ENCODE data around the gene SLK.

SLK gene

DNA sequence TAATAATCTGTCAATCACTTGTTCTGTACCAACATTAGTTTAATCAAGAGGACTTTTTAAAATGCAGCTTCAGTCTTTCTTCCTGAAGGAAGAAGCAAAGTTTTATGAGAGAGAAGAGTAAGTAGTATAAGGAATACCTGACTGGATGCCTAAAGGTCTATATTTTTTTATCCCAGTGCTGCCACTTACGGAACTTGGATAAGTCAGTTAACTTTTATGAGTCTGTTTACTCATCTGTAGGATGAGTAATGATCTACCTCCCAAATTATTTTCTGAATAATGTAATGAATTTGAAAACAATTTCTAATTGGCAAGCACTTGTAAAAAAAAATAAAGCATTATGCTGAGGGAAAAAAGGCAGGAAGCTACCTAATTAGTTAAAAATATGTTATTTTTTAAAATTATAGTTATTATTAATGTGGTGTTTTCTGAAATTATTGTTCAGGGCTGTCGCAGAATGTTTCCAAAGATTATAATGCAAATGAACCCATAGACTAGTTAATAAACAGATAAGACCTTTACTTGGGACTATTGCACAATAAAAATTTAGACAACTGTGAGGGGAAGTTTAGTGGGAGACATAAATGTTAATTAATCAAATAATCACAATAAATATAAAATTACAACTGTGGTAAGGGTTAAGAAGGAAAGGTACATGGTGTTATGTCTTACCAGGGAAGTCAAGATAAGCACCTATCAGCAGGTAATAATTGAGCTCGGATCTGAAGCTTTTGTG is 24.6 kb downstream of the SLK start:
- DNase-seq = no peak

- no peak for DNase-seq
Observed at GRCh38 chr10:103995134-103995533, 28.2 kb downstream of the SLK start.

DNA sequence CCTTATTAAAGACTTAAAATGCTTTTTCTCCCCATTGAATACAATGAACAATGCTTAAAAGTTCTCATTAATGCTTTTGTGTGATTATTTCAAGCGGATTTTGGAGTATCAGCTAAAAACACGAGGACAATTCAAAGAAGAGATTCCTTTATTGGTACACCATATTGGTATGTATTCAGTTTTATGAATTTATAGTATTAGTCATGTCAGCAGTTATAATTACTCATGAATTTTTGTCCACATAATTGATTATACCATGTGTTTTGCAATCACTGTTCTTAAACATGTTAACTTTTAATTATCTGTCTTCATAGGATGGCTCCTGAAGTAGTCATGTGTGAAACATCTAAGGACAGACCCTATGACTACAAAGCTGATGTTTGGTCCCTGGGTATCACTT is 31.9 kb downstream of the SLK start:
- no peak for DNase-seq

GRCh38 chr10:104002911-104003310 is 36.0 kb downstream of the SLK start:
- DNase-seq = no peak

- no peak for DNase-seq
Observed at GRCh38 chr10:104005172-104005863, 38.4 kb downstream of the SLK start.

DNA sequence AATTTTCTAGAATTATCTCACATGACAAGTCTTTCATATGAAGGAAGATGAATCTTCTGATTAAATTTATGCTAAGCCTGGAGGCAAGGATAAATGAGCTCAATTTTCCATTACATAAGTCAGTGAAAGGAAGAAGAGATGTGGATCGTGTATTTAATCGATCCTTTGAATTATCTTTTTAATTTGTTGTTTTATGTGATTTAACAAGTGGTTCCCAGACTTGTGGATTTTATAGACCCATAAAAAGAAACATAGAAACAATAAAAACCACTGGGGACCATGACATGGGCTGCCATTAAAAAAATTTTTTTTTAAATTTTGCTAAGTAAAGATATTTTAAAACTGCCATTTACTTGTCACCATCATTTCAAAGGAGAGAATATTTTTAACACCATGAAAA is 45.0 kb downstream of the SLK start:
- DNase-seq = no peak

GRCh38 chr10:104013489-104013888 is 46.5 kb downstream of the SLK start:
- no peak for DNase-seq

- no peak for DNase-seq
Observed at GRCh38 chr10:104014176-104014575, 47.2 kb downstream of the SLK start.

DNA sequence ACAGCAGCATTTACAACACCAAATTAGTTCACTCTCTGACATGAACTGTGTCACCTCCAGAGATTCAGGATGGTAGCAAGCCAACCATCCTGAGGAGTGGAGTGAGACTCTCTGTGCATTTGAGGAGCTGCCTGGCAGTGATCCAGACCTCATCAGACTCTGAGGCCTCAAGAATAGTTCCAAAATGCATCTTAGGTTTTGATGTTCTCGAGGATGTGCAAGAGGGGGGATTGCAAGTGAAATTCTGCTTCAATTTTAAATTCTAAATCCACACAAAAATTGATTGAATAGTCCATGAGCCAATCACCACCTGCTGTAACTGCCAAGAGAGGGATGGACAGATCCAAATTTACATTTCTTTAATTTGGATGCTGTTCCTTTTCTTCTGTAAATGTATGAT is 49.7 kb downstream of the SLK start:
- no peak for DNase-seq

DNA sequence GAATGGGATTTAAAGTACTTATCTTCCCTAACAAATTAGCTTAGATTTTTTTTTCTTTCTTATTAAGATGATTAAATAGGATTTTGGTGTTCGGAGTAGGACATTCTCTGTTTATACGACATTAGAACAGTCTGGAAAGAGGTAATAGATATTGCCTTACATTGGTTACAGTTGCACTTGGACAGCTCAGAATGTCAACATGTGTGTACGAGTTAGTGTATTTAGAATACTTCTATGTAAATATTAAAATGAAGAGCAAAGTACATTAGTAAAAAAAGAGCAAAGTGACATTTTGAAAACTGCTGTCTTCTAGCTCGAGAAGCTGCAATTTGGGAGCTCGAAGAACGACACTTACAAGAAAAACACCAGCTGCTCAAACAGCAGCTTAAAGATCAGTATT is 51.5 kb downstream of the SLK start:
- DNase-seq = no peak

DNA sequence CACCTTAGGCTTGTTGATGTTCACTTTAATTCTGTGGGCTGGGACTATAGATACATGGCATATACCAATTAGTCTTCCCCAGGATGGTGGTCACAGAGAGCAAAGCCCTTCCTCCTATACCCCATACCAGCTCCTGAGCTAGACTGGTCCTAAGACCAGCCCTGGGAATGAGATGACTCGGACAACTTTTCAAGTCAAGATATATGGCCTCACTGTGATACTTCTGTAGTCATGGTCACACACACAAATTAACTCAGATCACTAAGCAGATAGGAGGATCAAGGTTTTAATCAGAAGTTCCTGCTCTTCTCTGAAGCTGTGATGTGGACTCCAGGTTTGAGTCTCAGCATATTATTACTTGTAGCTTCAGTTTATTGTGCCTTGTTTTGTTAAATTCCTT is 53.1 kb downstream of the SLK start:
- DNase-seq = no peak

DNA sequence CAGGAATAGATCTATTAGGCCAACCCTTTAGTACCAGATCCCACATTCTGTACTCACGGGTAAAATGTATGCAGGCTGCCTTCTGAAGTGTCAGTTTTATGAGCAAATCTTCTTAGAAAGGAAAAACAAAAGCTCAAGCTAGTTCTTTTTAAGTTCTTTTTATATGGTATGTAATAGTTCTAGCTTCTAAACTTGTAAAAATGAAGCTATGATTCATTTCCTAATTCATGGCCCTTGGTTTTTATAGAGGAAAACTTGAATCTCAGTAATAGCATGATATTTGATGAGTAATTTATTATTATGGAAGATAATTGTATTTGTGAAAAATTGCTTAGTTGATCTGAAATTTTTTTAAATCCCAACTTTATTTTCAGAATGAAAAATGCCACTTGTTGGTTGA is 54.3 kb downstream of the SLK start:
- no peak for DNase-seq

DNA sequence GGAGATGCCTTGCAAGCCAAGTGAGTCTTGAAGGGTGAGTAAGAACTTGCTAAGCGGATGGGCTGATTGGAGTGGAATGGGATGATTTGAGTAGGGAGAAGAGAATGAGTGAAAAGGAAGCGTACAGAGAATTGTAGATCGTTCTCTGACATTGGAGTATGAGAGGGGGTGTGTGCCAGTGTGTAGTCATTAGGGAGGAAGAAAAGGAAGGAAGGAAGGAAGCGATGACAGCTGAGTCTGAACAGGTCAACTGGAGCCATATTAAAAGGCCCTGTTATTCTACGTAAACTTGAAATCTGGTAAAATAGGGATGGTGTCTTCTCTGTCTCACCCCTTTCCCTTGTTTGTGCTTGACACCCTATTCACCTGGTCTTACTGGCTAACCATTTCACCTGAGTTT is 55.1 kb downstream of the SLK start:
- no peak for DNase-seq

- no peak for DNase-seq
Observed at GRCh38 chr10:104025524-104025923, 58.6 kb downstream of the SLK start.

DNA sequence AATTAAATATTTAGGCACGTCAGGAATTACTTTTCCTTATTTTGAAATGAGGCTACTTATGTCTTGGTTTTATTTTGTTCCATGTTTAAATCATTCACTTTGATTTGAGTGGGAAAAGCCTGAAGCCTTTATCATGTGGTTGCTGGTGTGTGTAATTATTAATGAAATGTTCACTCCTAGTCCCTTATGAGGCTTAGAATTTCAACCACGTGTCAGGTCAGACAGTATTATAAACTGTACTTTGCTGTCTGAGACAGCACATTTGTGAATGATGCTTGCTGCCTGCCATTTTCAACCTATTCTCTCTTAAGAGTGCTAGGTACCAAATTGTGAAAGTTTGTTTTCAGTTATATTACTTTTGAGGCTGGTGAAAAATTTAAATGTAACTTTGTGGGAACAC is 59.8 kb downstream of the SLK start:
- DNase-seq = no peak

- no peak for DNase-seq
Observed at GRCh38 chr10:104028146-104028545, 61.2 kb downstream of the SLK start.

DNA sequence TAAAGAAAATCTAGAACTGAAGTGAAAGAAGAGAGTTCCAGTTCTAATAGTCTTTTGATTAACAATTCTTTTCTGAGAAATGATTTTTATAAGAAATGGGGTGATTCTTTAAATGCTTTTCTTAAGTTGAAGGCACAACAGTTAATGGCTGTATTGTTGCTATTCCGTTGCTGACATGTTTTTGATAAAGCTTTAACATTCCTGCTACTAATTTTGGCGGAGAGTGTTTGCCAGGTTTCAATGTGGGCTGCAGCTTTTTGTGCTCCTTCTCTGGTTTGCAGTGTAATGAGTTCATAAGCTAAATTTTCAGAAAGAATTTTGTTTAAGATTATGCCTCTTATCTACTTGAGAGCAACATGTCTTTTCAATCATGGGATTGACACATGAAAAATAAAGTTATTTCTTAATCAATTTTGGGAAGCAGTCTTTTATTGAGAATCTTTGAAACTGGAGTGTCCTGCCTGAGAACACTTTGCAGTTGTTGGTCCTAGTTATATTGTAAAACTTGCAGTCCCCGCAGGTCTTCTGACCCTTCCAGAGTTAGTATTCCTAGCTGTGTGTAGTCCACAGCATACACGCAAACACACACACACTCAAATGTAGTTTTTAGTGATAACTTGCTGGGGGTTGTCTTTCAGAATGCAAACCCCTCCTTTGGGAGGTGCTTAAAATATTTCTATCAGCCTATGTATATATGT is 62.0 kb downstream of the SLK start:
- no peak for DNase-seq

GRCh38 chr10:104029521-104029860 is 62.6 kb downstream of the SLK start:
- no peak for DNase-seq

GRCh38 chr10:104031631-104032030 is 64.7 kb downstream of the SLK start:
- no peak for DNase-seq

DNA sequence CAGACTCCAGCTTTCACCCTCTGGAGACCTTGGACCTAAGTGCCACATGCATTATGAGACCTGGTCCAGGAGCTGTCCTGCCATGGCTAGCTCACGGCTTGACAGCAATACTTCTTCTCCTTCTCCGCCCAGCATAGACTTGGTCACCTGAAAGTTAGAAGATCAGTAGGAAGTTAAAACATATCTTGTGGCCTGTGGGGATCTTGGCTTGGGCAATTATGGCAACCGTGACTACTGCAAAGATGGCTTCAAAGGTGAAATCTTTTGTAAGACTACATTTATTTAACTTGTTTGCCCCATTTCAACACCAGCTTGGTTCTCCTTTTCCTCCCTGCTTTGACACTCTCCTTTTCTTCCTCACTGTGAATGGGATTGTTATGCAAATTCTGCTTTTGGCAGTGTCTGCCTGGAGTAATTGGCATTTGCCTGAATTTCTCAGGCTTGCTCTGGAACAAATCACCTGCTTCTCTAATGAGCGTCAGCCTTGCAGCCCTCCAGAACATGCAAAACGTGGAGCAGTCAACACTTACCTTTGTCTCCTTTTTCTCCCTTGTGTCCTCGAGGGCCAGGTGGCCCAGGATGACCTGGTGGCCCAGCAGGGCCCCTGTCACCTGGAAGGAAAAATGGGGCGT is 65.3 kb downstream of the SLK start:
- no peak for DNase-seq

DNA sequence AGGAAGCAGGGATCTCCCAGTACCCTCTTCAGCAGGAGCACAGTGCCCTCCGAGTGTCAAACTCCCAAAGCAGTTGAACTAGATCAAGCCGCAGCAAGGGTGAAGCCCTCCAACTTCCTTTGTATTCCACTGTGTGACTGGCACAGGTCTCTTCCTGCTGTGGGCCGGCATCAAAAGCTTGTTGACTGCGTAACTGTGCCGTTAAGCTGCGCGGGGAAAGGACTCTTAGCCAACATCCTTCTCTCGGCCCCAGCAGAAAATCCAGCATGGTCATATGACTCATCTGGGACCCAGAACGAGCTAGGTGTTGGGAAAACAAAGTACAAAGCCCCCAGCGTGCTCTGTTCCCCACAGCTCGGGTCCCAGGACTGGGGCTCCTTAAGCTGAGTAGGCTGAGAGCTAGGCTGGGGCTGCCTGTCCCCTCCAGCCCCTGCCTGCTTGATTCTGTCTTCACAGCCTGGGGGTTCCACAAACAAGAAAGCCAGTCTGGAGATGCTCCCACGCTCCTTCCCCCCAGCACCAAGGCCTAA is 66.5 kb downstream of the SLK start:
- DNase-seq = no peak

DNA sequence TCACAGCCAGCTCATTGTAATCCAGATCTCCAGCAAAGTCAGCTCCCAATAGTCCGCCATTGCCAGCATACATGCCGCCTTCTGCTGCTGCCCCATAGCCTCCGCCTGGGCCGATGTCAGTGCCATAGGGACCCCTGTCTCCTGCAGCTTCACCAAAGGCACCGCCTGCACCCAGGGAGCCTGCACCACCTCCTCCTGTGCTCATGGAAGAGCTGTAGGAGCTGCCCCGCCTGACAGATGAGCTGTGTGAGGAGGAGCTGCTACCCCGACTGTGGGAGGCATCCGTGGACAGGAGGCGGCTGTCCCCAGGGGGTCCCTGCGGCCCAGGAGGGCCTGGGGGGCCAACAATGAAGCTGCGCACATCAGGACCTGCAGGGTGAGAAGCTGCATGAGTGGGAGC is 67.0 kb downstream of the SLK start:
- DNase-seq = no peak

DNA sequence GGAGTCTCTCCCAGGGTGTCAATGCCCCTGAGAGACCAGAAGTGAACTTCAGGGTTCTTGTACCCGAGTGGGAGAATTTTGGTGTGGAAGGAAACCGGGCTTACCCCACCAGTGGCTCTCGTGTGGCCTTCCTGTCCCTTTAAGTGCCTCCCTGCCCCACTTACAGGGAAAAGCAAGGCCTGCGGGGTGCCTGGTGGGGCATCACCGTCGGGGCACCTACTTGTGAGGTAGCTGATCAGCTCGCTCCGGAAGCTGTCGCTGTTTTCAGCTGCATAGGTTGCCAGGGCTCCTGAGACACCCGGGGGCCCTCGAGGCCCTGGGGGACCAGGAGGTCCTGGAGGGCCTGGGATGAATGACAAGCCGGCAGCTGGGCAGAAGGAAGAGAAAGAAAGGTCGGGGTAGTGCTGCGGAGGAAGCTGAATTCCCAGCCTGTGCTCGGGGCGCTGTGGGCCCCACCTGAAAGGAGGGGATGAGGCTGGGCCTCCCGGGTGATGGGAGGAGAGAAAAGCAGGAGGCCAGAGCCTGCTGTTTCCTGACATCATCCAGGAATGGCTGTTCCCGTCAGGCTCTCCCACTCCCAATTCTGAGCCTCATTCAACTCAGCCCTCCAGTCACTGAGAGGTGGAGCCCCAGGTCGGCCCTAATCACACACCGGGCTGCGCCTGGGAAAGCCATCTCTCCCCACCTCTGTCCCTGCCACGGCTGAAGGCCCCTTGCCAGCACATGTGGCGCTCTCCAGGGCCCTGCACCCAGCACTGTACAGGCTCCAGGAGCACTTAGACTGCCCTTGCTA is 67.7 kb downstream of the SLK start:
- no peak for DNase-seq

Data from activated CD4-positive, CD25-positive, alpha-beta regulatory T cell (primary cell).